GM19099 (cell line): ENCODE results near the gene RUVBL2.
A peak's percentile ranks its signal among the peaks of the same experiment; 100 is the strongest.

ENCODE experiments used
- POLR2A ChIP-seq: IDR thresholded peaks from 3 replicates; pipeline ENCODE4 v1.6.1; 2011; ENCODE audit warnings: low read depth; ENCODE audit not compliant: insufficient read length; ENCODE audit errors: extremely low read depth

The RUVBL2 gene

DNA sequence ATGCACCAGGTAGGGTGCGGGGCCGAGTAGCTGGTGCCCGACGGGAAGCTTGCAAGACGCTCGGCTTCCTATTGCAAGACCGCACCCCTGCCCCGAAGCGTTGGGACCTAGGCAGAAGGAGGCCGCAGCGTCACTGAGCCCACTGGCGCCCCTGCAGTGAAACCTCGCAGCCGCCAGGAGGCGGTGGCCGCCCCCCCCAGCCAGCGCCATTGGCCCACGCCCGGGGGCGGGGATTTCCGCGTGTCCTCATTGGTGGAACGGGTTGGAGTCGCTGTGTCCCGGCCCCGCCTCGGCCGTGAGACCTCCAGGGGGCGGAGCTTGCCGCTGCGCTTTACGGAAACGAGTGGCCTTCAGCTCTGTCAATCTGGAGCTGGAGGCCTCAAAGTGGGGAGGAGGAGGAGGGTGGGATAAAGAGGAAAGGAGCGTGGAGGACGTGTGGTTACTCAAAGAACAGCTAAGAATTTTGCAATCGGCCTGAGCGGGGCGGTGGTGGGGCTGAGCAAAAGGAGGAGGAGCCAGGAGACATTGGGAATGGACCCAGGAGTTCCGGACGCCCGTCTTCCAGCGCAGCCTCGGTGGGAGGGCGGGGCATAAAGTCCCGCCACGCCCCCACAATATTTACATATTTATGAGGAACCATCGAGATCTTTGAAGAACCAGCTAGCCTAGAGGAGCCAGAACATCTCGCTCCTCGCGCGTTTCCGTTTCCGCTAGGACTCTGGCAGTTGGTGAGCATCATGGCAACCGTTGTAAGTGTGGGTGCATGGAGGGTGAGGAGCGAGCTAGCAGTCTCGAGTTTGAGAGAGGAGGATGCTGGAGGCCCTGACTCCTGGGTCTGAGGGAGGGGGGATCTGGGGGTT, at the start of gene RUVBL2, which contains the start of gene GYS1:
RUVBL2 (plus strand) TSS at position 713 of the 860 bp plus-strand sequence; CDS start at position 738, 25 bp downstream.
GYS1 (minus strand) TSS at position 135 of the 860 bp plus-strand sequence. CDS start 197 bp downstream, outside the sequence.
- peak; percentile 90 for TF ChIP-seq POLR2A

- TF ChIP-seq POLR2A: no peak
These were observed 48.3 kb upstream of the RUVBL2 start for GRCh38 chr19:48945415-48945814.

GRCh38 chr19:48945817-48946216, 47.9 kb upstream of the RUVBL2 start:
- TF ChIP-seq POLR2A: no peak

GRCh38 chr19:48946463-48947257, 47.0 kb upstream of the RUVBL2 start:
- no peak for TF ChIP-seq POLR2A

DNA sequence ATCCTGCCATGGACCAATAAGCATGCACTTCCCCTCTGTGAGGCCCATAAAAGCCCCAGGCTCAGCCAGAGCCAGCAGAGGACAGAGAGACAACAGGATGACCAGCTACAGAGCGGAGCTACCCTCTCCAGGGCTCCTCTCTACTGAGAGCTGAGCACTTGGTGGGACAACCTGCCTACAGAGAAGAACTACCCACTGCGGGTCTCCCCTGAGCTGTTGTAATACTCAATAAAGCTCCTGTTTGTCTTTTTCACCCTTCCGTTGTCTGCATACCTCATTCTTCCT, 46.5 kb upstream of the RUVBL2 start:
- no peak for TF ChIP-seq POLR2A

DNA sequence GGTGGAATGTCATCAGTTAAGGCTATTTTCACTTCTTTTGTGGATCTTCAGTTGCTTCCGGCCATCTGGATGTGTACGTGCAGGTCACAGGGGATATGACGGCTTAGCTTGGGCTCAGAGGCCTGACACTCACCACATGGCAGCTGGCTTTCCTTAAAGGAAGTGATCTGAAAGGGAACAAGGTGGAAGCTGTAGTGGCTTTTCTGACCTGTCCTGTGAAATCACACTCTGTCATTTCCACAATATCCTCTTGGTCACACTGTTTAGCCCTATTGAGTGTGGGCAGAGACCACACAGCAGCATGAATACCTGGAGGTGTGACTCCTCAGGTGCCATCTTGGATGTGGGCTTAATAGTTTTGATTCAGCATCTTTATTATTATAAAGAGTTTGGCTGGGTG, 43.5 kb upstream of the RUVBL2 start:
- no peak for TF ChIP-seq POLR2A

- no peak for TF ChIP-seq POLR2A
These were observed 42.7 kb upstream of the RUVBL2 start for GRCh38 chr19:48950830-48951519.

- no peak for TF ChIP-seq POLR2A
These were observed 40.5 kb upstream of the RUVBL2 start for GRCh38 chr19:48953141-48953540.

DNA sequence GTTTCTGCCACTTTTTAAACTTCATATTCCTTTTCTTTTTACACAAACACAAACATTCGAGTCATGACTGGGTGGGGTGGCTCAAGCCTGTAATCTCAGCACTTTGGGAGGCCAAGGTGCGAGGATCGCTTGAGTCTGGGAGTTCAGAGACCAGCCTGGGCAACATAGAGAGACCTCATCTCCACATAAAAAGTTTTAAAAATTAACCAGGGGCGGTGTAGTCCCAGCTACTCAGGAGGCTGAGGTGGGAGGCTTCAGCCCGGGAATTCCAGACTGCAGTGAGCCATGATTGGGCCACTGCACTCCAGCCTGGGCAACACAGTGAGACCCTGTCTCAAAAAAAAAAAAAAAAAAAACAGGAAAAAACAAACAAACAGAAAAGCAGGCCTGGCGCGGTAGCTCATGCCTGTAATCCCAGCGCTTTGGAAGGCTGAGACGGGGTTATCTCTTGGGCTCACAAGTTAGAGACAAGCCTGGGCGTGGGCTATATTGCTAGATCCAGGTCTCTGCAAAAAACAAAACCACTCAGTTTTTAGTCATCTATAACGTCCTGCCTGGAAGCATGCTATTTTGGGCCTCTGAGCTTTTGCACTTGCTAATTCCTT, 39.6 kb upstream of the RUVBL2 start:
- TF ChIP-seq POLR2A: no peak

DNA sequence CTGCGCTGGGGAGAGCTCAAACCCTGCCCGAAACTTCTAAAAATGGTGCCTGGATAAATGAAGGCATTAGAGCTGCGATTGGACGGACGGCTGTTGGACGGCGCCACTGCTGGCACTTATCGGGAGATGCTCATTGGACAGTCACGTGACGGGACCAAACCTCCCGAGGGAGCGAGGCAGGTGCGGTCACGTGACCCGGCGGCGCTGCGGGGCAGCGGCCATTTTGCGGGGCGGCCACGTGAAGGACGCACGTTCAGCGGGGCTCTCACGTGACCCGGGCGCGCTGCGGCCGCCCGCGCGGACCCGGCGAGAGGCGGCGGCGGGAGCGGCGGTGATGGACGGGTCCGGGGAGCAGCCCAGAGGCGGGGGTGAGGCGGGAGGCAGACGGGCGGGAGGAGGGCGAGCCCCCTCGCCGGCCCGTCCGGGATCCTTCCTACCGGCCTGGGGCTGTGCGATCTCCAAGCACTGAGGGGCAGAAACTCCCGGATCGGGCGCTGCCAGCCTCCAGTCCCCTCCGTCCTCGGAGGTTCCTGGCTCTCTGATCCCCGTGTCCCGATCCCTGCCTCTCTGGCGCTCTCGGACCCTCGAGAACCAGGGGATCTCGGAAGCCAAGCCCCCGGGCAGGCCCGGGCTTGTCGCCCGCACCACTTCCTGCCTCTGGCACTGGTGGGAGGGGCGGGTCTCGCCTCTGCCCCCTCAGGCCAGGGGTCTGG, 38.9 kb upstream of the RUVBL2 start, which contains the start of gene BAX:
BAX (plus strand) TSS at position 281 of the 713 bp plus-strand sequence; CDS start at position 335, 54 bp downstream.
- peak; percentile 82 for TF ChIP-seq POLR2A

DNA sequence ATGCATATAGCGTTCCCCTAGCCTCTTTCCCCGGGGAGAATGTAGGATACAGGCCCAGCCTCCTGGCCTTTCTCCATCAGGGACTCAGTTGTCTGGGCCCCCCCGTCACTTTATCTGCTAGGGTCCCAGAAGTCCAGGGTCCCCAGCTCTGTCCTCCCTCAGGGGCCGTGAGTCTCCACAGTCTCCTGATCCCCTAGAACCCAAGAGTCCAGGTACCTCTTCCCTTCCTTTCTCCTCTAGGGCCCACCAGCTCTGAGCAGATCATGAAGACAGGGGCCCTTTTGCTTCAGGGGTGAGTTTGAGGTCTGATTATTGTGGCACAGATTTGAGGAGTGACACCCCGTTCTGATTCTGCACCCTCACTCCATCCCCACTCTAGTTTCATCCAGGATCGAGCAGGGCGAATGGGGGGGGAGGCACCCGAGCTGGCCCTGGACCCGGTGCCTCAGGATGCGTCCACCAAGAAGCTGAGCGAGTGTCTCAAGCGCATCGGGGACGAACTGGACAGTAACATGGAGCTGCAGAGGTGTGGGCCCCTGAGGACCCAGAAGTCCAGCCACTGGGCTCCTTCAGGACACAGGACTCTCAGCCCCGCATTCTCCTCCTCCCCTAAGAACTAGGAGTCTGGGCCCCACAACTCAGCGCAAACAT, 38.3 kb upstream of the RUVBL2 start:
- TF ChIP-seq POLR2A: no peak

- no peak for TF ChIP-seq POLR2A
These were observed 35.7 kb upstream of the RUVBL2 start for GRCh38 chr19:48958006-48958405.

- no peak for TF ChIP-seq POLR2A
These were observed 34.1 kb upstream of the RUVBL2 start for GRCh38 chr19:48959341-48960239.
